Epithelial cell of proximal tubule (primary cell): ENCODE results near the gene TNFRSF13B. TPM values are rescaled to one million over a fixed set of nuclear protein-coding genes. Genes with fewer than 3 reads are reported as not detected.
"Not testable (repeated sequence)": the region's sequence is repeated elsewhere in the genome, so short reads cannot be mapped to it uniquely, and the experiment has no call there.

ENCODE experiments used
- DNase-seq: peaks from one replicate; pipeline ENCODE4 v3.0.0-alpha.2; 2011; ENCODE audit warnings: low read depth
- H3K4me3 ChIP-seq: 2 replicates; pipeline ENCODE4 v1.5.1; 2011; ENCODE audit warnings: low read depth, mild to moderate bottlenecking, low read length
- total RNA-seq: library from RNA; depleted of rRNA; stranded (reverse); fragments of >200 nt; gene quantifications from 2 replicates; pipeline ENCODE4 v1.2.3, GENCODE V29; 2015
- TF ChIP-seq, protein P1 (sequence below): conservative IDR thresholded peaks from 2 replicates; pipeline ENCODE4 v1.5.1; 2012; ENCODE audit warnings: low read depth, mild to moderate bottlenecking, low read length

Gene TNFRSF13B
- total RNA-seq, 1 donor from 2014 or later = not detected

DNA sequence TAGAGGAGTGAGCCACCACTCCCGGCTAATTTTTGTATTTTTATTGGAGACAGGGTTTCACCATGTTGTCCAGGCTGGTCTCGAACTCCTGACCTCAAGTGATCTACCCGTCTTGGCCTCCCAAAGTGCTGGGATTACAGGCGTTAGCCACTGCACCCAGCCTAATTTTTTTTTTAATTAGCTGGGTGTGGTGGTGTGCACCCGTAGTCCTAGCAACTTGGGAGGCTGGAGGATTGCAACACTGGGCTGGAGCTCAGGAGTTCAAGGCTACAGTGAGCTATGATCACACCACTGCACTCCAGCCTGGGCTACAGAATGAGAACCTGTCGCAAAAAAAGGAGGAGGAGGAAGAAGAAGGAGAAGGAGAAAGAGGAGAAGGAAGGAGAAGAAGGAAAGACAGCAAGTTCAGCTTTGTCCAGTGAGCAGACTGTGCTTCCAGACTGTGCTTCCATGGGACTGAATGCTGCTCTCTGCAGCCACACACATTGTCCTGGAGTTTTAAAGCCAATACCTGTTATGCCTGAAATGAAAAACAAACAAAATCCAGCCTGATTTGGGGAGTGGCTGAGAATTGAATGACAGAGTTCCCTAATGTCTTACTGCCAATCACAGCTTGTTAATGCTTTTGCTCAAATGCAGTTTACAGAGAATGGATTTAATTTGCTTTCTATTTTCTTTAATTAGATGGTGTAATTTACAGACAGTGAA is 2.8 kb upstream of the TNFRSF13B start:
- TF ChIP-seq, protein P1, sequence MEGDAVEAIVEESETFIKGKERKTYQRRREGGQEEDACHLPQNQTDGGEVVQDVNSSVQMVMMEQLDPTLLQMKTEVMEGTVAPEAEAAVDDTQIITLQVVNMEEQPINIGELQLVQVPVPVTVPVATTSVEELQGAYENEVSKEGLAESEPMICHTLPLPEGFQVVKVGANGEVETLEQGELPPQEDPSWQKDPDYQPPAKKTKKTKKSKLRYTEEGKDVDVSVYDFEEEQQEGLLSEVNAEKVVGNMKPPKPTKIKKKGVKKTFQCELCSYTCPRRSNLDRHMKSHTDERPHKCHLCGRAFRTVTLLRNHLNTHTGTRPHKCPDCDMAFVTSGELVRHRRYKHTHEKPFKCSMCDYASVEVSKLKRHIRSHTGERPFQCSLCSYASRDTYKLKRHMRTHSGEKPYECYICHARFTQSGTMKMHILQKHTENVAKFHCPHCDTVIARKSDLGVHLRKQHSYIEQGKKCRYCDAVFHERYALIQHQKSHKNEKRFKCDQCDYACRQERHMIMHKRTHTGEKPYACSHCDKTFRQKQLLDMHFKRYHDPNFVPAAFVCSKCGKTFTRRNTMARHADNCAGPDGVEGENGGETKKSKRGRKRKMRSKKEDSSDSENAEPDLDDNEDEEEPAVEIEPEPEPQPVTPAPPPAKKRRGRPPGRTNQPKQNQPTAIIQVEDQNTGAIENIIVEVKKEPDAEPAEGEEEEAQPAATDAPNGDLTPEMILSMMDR = no peak
- H3K4me3 ChIP-seq = no peak overlapping the region
- DNase-seq = no peak

GRCh38 chr17:16973760-16974540 is 2.0 kb upstream of the TNFRSF13B start:
- DNase-seq = no peak
- no peak overlapping the region for H3K4me3 ChIP-seq

GRCh38 chr17:16973043-16973442 is 1.1 kb upstream of the TNFRSF13B start:
- H3K4me3 ChIP-seq, DNase-seq: not testable (repeated sequence)

More at GRCh38 chr17:16973760-16974540, 2.0 kb upstream of the TNFRSF13B start:
- TF ChIP-seq, protein P1 = no peak

DNA sequence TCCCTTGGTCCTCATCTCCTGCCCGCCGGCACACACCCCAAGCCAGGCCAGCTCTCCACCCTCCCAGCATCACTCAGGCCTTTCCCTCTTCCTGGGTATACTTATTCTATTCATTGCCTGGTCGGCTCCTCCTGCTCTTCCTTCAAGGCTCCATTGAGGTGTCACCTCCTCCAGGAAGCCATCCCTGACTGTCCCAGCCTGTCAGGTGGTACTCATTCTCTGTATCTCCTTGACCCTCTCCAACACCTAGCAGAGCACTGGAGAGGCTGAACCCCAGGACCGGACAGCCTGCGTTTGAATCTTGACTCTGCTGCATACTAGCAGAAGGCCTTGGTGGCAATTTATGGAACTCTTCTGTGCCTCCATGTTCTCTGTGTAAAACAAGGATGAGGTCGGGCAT is 428 bp upstream of the TNFRSF13B start:
- TF ChIP-seq, protein P1 = no peak

GRCh38 chr17:16969931-16970906 is 1.7 kb downstream of the TNFRSF13B start:
- TF ChIP-seq, protein P1 = no peak
- no peak for DNase-seq
- no peak overlapping the region for H3K4me3 ChIP-seq

More for the DNA sequence above, 428 bp upstream of the TNFRSF13B start:
- no peak for DNase-seq
- no peak overlapping the region for H3K4me3 ChIP-seq

- no peak overlapping the region for H3K4me3 ChIP-seq
- TF ChIP-seq, protein P1 = no peak
- DNase-seq = no peak
Measured at GRCh38 chr17:16968786-16969185, 3.1 kb downstream of the TNFRSF13B start.

GRCh38 chr17:16962804-16963203 is 9.1 kb downstream of the TNFRSF13B start:
- no peak for DNase-seq
- no peak overlapping the region for H3K4me3 ChIP-seq
- TF ChIP-seq, protein P1 = no peak
